ENCODE data around the gene LMNB1.

Gene LMNB1

GRCh38 chr5:126857472-126858410 is 80.8 kb downstream of the LMNB1 start:
- H3K4me3 ChIP-seq (replicated peaks; ENCODE audit: low read depth, low read length) = no peak overlapping the region
- peak; percentile 49 for DNase-seq (ENCODE audit: low read depth)
- TF ChIP-seq, protein P1, sequence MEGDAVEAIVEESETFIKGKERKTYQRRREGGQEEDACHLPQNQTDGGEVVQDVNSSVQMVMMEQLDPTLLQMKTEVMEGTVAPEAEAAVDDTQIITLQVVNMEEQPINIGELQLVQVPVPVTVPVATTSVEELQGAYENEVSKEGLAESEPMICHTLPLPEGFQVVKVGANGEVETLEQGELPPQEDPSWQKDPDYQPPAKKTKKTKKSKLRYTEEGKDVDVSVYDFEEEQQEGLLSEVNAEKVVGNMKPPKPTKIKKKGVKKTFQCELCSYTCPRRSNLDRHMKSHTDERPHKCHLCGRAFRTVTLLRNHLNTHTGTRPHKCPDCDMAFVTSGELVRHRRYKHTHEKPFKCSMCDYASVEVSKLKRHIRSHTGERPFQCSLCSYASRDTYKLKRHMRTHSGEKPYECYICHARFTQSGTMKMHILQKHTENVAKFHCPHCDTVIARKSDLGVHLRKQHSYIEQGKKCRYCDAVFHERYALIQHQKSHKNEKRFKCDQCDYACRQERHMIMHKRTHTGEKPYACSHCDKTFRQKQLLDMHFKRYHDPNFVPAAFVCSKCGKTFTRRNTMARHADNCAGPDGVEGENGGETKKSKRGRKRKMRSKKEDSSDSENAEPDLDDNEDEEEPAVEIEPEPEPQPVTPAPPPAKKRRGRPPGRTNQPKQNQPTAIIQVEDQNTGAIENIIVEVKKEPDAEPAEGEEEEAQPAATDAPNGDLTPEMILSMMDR (IDR thresholded peaks at IDR 0.05; ENCODE audit: low read length, missing control alignments) = no peak

- TF ChIP-seq, protein P1 (IDR thresholded peaks at IDR 0.05; ENCODE audit: low read length, missing control alignments) = no peak
- no peak overlapping the region for H3K4me3 ChIP-seq (replicated peaks; ENCODE audit: low read depth, low read length)
- DNase-seq (ENCODE audit: low read depth) = no peak
Measured at GRCh38 chr5:126858441-126858840, 81.5 kb downstream of the LMNB1 start.

DNA sequence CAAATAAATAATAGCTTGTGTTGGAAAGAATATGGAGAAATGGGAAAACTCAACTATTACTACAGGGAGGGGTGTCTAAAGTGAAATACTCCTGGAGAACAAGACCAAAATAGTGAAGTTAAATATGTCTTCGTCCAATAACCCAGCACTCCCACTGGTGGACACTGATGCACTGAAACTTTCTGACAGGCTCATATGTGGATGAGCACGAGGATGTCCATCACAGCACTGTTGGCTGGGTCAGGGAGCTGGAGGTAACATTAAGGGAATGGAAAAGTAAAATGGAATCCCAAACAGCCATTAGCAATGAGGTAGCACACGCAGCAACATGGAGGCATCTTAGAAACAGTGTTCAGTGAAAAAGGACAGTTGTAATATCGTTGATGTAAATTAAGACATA is 86.5 kb downstream of the LMNB1 start:
- no peak for DNase-seq (ENCODE audit: low read depth)
- H3K4me3 ChIP-seq (replicated peaks; ENCODE audit: low read depth, low read length) = no peak overlapping the region
- TF ChIP-seq, protein P1 (IDR thresholded peaks at IDR 0.05; ENCODE audit: low read length, missing control alignments) = no peak

- no peak for DNase-seq (ENCODE audit: low read depth)
- TF ChIP-seq, protein P1 (IDR thresholded peaks at IDR 0.05; ENCODE audit: low read length, missing control alignments) = no peak
Measured at GRCh38 chr5:126864042-126864688, 87.2 kb downstream of the LMNB1 start.

DNA sequence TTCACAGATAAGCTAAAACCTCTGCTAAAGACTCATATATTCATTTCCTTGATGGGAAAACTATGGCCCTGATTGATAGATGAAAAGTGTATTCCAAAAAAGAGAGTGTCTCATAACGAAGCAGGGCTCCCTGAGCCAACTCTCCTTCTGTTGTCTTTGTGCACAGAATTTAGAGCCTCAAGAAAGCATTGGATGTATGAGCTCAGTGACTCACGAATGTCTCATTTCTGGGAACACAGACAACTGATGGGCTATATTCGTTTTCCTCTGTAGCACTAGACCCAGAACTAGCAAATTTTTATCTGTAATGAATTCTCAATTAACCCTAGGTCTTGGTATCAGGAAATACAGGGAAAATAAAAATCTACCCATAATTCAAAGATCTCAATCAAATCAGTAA is 88.4 kb downstream of the LMNB1 start:
- TF ChIP-seq, protein P1 (IDR thresholded peaks at IDR 0.05; ENCODE audit: low read length, missing control alignments) = no peak
- DNase-seq (ENCODE audit: low read depth) = peak; percentile 66
- no peak overlapping the region for H3K4me3 ChIP-seq (replicated peaks; ENCODE audit: low read depth, low read length)

More at GRCh38 chr5:126864042-126864688, 87.2 kb downstream of the LMNB1 start:
- H3K4me3 ChIP-seq (replicated peaks; ENCODE audit: low read depth, low read length) = no peak overlapping the region

- TF ChIP-seq, protein P1 (IDR thresholded peaks at IDR 0.05; ENCODE audit: low read length, missing control alignments) = no peak
- DNase-seq (ENCODE audit: low read depth) = no peak
- H3K4me3 ChIP-seq (replicated peaks; ENCODE audit: low read depth, low read length) = no peak overlapping the region
Measured at GRCh38 chr5:126866851-126867636, 90.1 kb downstream of the LMNB1 start.

Data from fibroblast of pulmonary artery (primary cell).